Fibroblast of the aortic adventitia (primary cell): ENCODE results near the gene EYS. TPM values are rescaled to one million over a fixed set of nuclear protein-coding genes. Genes with fewer than 3 reads are reported as not detected.

ENCODE experiments used
- DNase-seq: peaks from one replicate; pipeline ENCODE4 v3.0.0-alpha.2; 2010; ENCODE audit warnings: low read depth
- H3K4me3 ChIP-seq: 2 replicates; pipeline ENCODE4 v1.5.1; 2011; ENCODE audit warnings: low read depth, mild to moderate bottlenecking, control low read depth, low read length, moderate library complexity
- CTCF ChIP-seq: IDR thresholded peaks from 2 replicates; pipeline ENCODE4 v1.5.1; 2011; ENCODE audit warnings: mild to moderate bottlenecking, low read length, control low read depth, inconsistent platforms; ENCODE audit not compliant: insufficient read depth
- total RNA-seq: library from RNA; depleted of rRNA; stranded (reverse); fragments of >200 nt; gene quantifications from 2 replicates; pipeline ENCODE4 v1.2.3, GENCODE V29; 2012; ENCODE audit warnings: low replicate concordance

The EYS gene
- total RNA-seq, 1 donor: 0.09 TPM

DNA sequence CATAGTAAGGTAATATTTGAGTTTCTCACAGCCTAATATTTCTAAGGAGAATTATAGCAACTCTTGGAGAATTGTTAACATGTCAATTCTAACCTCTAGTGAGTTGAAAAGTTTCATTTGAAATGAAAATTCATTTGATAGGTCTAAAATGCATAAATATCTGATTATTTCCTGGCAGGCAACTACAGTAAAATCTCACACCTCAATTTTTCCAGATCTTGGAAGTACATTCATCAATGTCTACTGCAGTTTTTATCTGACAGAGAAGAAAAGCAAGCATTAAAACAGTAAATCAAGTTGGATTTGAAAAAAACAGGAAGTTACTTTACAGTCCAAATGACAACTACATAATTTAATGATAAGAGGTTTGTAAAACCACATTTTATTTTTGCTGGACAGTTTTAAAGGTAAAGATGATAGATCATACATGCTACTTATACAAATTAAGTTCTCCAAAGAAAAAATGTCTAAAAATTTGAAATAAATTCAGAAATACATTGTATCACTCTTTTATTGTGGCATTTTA lies 631.3 kb downstream of the EYS start:
- no peak for DNase-seq
- no peak for TF ChIP-seq CTCF
- H3K4me3 ChIP-seq: no peak overlapping the region

GRCh38 chr6:65072500-65072899 lies 634.5 kb downstream of the EYS start:
- DNase-seq: no peak
- TF ChIP-seq CTCF: no peak
- no peak overlapping the region for H3K4me3 ChIP-seq

- DNase-seq: no peak
- no peak for TF ChIP-seq CTCF
- H3K4me3 ChIP-seq: no peak overlapping the region
Observed at GRCh38 chr6:65071480-65071879, 635.5 kb downstream of the EYS start.

DNA sequence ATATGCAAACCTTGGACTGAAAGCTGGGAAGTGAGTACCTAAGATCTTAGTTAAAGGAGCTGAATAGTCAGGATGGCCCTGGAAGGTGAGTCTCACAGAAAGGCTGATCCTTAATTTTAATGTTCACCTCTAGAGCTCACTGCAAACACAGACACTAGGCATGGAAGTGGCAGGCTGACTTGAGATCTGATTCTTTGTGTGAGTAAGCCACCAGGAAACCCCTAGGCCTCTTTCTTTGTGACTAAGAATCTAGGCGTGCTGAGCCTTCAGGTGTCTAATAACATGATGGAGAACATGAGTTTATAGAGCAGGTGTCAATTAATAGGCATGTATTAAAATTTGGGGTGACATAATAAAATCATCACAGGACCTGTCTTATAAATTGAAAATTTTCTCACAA lies 642.2 kb downstream of the EYS start:
- TF ChIP-seq CTCF: no peak
- H3K4me3 ChIP-seq: no peak overlapping the region
- no peak for DNase-seq

- no peak for TF ChIP-seq CTCF
- H3K4me3 ChIP-seq: no peak overlapping the region
- DNase-seq: no peak
Observed at GRCh38 chr6:65059568-65059967, 647.5 kb downstream of the EYS start.

DNA sequence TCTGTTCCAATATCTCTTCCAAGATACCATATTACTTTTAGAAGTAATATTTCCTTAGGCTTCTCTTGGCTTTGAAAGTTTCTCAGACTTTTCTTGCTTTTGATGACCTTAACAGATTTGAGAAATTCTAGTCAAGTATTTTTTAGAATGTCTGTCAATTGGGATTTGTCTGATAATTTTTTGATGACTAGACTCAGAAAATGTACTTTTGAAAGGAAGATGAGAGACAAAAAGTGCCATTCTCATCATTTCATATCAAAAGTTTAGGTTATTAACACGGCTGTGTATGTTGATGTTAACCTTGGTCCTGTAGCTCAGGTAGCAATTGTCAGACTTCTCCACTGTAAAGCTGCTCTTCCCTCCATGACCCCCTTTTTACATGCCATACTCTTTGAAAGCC lies 651.5 kb downstream of the EYS start:
- H3K4me3 ChIP-seq: no peak overlapping the region
- DNase-seq: no peak
- no peak for TF ChIP-seq CTCF

- H3K4me3 ChIP-seq: no peak overlapping the region
- no peak for TF ChIP-seq CTCF
- DNase-seq: no peak
Observed at GRCh38 chr6:65052626-65053025, 654.4 kb downstream of the EYS start.
